Stimulated activated CD4-positive, alpha-beta T cell treated with anti-CD3 and anti-CD28 coated beads, Interleukin-12 subunit alpha, Interleukin-12 subunit beta, amount 100 ng/mL, for 4 hours (primary cell): ENCODE results near the gene GGT7.
"Not testable (repeated sequence)": the region's sequence is repeated elsewhere in the genome, so short reads cannot be mapped to it uniquely, and the experiment has no call there.

ENCODE experiments used
- DNase-seq: peaks from one replicate; pipeline ENCODE4 v3.0.0-alpha.2; 2020

Gene GGT7

DNA sequence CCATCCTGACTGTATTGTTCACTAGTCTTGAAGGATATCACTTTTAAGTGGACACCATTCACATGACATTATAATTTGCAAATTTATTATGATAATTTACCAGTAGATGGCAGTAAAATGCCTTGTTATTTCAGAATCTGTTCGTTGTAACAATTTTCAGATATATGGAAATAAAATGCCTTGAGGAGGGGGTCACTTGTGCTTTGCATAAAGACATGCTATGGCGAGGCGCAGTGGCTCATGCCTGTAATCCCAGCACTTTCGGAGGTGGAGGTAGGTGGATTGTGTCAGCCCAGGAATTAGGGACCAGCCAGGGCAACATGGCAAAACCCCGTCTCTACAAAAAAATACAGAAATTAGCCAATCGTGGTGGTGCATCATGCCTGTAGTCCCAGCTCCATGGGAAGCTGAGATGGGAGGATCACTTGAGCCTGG lies 38.2 kb downstream of the GGT7 start:
- DNase-seq = no peak

DNA sequence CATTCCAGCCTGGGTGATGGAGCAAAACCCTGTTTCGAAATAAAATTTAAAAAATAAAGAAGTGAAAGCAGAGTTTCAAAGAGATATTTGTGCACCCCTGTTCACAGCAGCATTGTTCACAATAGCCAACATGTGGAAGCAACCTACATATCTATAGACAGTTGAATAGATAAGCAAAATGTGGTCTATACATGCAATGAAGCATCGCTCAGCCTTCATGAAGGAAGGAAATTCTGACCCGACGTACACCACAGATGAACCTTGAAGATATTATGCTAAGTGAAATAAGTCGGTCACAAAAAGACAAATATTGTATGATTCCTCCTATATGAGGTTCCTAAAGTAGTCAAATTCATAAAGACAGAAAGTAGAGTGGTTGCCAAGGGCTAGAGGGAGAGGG lies 40.7 kb downstream of the GGT7 start:
- no peak for DNase-seq

DNA sequence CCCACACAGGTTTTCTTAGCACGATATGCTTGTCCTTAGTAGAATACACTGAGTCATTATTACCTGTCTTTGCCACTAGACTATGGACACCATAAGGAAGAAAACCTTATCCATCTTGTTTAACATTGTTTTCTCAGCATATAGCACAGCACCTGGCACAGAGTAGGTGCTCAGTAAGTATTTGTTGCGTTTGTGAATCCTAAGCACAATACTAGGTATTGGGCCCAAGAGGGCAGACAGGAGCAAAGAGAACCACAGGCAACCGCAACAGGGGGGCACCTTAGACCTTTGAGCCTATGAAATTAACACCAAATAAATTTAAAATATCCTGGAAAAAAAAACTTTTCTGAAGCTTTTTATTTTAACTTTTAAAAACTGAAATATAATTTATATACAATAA lies 43.5 kb downstream of the GGT7 start:
- no peak for DNase-seq

DNA sequence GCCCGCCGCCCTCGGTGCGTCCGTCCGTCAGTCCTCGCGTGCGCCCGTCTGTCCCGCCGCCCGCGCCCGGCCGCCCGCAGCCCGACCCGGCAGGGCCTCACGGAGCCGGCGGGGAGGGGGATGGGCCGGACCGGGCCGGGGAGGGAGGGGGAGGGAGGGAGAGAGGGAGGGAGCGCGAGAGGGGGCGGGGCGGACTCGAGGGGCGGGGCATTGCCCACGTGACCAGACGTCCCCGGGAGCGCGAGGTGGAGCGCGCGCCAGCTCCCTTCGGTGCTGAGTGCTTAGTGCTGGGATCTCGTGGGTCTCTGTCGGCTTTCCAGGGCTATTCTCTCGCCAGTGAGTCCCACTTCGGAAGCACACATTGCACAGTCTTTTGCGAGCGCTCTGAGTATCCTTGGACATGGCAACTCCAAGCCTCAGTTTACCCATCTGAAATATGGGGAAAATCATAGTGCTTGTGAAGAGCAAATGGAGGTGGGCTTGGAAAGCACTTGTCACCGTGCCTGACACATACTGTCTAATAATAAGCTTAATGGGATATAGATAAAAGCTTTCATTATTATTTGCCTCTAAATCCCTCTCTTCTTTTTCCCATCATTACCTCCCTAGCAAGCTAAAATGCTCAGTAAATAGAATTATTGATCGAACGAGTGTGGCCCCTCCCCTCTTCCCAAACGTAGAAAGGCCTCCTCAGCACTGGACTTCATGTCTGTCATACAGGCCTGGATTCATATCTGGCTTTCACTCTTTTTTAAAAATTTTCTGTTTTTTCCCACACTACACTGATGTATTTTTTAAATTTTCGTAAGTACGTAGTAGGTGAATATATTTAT lies 46.9 kb downstream of the GGT7 start, which contains the start of gene NCOA6:
NCOA6 (minus strand) TSS at position 122 of the 833 bp plus-strand sequence. CDS start 43,296 bp downstream, outside the sequence.
- peak; percentile 93 for DNase-seq

DNA sequence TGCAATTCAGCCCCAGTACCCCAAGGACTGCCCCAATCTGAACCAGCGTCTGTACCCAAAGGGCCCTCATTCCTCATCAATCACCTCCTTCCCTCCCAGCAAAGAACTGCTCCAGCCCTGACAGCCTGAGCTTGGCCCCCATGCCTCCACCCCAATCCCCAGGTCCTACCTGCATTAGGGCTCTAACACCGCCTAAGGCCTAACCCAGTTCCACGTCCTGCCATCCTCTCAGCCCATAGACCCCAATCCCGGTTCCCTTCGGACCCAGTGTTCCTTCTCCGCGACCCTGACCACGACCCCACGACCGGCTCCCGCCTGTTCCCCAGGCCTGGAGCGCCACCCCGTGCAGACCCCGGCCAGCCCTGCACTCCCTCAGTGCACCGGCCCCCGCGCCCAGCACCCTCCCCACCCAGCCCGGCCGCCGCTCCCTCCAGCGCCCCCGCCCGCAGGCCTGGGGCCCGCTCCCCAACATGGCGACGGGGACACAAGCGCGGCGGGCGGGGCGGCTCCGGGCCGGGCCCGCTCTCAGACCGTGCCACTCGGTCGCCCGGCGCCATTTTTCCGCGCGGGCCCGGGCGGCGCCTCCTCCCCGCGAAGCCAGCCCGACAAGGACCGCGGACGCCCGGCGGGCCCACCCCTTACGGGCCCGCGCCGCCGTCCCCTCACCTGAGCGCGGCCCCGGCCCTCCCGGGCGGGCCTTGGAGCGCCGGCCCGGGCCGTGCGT lies 47.7 kb downstream of the GGT7 start:
- DNase-seq = peak; percentile 65

DNA sequence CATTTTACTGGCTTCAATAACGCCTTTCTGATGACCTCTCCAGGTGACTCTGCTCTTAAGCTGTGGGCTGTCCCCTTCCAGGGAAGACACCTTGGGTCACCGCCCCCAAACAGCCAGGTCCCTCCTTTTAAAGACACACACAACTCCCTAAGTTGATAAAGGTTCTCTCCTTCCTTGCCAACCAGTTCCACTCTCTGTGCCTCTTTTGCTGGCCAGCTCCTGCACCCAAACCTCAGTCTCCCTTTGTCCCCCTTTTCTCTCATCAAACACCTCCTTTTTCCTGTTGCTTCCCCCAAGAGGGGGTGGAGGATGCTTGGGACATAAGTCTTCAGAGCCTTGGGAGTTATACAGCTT lies 48.2 kb downstream of the GGT7 start:
- peak; percentile 70 for DNase-seq

DNA sequence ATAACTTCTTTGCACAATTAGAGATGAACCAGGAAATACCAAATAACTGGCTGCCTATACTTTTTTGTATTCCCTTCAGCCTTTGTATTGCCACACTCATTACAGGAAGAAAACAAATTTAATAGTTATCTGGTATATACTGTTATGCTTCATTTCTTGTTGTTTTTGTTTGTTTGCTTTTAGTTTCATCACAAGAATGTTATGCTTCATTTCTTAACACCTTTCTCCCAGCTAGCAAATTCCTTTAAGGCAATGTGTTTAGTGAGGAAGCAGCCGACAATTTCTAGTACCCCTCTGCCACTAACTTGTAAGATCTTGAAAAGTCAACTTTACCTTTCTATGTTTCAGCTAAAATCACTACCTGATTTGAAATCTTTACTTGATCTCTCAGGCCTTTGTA lies 48.6 kb downstream of the GGT7 start:
- no peak for DNase-seq

DNA sequence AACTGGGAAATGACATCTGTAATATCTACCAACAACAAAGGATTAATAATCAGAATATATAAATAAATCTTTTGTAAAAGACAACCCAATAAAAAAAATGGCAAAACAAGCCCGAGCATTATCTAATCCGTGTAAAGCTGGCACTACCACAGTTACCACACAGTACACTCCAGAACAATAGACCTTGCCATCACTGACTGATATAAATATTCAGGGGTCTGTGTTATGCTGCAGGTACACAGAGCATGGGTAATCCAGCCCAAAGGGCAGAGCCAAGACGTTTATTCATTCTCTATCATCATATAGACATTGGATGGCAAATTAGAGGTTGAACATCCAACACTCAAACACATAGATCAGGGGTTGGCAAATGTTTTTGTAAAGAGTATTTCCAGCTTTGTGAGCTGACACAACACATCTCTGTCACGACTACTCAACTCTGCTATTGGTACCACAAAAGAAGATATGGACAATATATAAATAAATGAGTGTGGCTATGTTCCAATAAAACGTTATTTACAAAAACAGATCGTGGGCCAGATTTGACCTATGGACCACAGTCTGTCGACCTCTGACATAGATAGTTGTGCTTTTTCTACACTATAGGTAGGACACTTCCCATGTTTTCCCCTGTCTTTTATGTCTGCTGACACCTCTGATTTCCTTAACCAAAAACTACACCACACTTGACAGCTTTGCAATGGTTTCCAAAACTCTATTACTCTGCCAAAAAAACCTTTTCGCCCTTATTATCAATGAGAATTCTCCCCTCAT lies 51.7 kb downstream of the GGT7 start:
- DNase-seq = no peak

DNA sequence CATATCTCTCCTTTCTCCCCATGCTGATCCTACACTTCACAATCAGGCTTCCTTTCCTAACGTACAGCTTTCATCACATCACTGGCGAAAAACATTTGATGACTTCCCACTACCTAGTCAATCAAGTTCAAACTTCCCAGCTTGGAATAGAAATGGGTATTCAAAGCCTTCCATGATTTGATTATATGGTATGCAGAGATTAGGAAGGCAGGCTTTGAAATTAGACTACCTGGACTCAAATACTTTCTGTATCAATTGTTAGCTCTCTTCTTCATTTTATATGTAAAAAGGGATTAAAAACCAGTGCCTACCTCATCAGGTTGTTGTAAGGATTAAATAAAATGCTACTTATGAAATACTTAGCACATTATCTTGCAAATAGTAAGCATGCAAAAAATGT lies 54.9 kb downstream of the GGT7 start:
- no peak for DNase-seq

DNA sequence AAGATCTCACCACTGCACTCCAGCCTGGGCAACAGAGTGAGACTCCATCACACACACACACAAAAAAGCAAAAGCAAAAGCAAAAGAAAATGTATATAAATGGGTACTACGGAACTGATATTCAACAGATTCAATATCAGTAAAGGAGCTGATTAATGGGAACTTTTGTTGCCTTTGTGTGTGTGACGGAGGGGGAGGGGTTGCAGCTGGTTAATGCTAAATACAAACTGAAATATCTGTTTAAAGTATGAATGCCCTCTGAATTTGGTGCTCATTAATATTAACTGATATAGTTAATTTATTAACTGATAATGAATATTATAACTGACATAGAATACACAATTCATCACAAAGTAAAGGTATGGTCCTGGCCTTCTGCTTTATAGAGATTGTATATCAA lies 55.6 kb downstream of the GGT7 start:
- DNase-seq = no peak

DNA sequence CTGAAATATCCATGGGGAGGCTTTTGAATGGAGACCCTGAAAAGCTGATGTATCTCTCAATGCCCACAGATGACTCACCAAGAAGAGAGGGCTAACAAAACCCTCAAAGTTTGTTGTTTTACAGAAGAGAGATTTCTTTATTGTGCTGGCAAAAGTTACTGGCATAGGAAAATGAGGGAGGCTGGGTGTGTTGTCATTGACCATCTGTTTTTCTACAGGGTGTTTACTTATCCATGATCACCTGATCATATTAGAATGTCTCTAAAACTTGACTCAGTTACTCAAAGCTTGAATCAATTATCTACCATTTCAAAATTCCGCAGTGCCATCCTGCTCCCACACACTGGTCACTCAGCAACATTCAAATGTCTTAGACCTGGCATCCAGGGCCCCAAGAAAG lies 57.0 kb downstream of the GGT7 start:
- DNase-seq = no peak

DNA sequence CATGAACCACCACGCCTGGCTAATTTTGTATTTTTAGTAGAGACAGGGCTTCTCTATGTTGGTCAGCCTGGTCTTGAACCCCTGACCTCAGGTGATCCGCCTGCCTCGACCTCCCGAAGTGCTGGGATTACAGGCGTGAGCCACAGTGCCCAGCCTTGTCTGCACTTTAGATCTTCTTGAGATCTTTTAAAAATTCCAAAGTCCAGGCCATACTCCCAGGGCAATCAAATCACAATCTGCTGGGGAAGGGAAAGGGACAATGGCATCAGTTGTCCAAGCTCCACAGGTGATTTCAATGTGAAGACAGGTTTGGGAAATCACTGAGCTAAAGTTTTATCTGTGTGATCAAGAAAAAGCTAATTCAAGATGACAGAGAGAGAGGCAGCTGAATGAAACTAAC lies 64.1 kb downstream of the GGT7 start:
- DNase-seq = no peak

DNA sequence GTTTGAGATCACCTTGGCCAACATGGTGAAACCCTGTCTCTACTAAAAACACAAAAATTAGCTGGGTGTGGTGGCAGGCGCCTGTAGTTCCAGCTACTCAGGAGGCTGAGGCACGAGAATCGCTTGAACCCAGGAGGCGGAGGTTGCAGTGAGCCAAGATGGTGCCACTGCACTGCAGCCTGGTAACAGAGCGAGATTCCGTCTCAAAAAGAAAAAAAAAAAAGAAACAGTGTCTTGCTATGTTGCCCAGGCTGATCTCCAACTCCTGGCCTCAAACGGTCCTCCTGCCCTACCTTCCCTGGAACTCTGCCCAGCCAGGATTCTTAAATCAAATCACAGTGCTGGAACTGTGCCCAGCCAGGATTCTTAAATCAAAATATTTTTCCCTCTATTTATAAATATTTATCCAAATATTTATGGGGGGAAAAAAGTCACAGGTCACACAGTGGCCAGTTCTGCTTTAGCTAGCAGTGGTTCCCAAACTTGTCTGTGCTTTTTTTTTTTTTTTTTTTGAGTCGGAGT lies 64.7 kb downstream of the GGT7 start:
- DNase-seq = not testable (repeated sequence)

DNA sequence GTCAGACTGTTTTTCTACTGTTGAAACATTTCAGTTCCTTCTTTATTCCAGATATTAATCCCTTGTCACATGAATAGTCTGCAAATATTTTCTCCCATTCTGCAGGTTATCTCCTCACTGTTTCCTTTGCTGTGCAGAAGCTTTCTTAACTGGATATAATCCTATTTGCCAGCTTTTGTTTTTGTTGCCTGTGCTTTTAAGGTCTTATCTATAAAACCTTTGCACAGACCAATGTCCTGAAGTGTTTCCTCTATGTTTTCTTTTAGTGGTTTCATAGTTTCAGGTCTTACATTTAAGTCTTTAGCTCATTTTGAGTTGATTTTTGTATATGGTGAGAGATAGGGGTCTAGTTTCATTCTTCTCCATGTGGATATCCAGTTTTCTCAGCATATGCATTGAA lies 66.4 kb downstream of the GGT7 start:
- no peak for DNase-seq

DNA sequence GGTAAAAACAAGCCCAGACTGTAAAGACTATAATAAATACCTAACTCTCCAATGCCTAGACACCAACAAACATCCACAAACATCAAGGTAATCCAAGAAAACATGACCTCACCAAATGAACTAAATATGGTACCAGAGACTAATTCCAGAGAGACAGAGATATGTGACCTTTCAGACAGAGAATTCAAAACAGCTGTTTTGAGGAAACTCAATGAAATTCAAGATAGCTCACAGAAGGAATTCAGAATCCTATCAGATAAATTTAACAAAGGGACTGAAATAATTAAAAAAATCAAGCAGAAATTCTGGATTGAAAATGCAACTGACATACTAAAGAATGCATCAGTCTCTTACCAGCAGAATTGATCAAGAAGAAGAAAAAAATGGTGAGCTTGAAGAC lies 73.8 kb downstream of the GGT7 start:
- DNase-seq = no peak

DNA sequence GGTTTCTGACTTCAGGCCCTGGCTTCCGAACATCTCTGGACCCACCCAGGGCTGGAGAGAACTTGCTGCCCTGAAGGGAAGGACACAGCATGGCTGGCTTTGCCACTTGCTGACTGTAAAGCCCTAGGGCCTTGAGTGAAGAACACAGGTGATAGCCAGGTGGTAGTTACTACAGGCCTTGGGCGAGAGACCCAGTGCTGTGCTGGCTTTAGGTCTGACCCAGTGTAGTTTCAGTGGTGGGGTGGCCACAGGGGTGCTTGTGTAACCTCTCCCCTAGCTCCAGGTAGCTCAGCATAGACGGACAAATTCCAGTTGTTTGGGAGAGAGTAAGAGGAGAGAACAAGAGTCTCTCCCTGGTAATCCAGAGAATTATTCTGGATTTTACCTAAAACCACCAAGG lies 74.3 kb downstream of the GGT7 start:
- no peak for DNase-seq

DNA sequence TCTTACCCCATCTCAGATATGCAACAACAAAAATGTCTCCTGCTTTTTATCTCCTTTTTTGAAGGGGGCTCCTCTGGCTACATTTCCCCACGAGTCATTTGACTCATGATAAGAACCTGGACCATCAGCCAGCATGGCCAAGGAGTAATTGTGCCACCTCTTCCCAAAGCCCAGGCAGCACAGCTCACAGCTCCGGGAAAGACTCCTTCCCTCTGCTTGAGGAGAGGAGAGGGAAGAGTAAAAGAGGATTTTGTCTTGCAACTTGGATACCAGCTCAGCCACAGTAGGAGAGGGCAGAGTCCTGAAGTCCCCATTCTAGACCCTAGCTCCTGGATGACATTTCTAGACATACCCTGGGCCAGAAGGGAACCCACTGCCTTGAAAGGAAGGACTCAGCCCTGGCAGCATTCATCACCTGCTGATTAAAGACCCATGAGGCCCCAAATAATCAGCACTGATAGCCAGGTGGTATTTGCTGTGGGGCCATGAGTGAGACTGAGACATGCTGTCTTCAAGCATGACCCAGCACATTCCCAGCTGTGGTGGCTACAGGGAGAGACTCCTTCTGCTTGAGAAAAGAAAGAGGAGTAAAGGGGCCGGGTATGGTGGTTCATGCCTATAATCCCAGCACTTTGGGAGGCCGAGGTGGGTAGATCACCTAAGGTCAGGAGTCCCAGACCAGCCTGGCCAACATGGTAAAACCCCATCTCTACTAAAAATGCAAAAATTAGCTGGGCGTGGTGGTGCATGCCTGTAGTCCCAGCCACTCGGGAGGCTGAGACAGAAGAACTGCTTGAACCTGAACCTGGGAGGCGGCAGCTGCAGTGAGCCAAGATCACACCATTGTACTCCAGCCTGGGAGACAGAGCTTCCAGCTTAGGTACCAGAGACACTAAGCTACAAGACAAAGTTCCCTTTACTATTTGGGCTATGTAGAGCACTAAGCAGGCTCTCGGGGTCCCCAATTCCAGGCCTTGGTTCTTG lies 75.4 kb downstream of the GGT7 start:
- no peak for DNase-seq
